Smooth muscle cell (in vitro differentiated cells): ENCODE data around the gene LRRN2. TPM values are rescaled to one million over a fixed set of nuclear protein-coding genes. Genes with fewer than 3 reads are reported as not detected.
A peak's percentile ranks its signal among the peaks of the same experiment; 100 is the strongest.

ENCODE experiments used
- DNase-seq: peaks from one replicate; lab custom pipeline; 2025; ENCODE audit not compliant: unreplicated experiment; lab: John Stamatoyannopoulos, UW
- H2AFZ ChIP-seq: fragments of 200-600 bp; sonication (generic); 2 replicates; pipeline ENCODE4 v1.6.0; 2016; ENCODE audit warnings: antibody characterized with exemption, low read depth, mild to moderate bottlenecking
- H3F3A ChIP-seq: fragments of 200-600 bp; sonication (generic); 2 replicates; pipeline ENCODE4 v1.6.0; 2017; ENCODE audit warnings: antibody characterized with exemption, low read depth
- H3K27ac ChIP-seq: fragments of 200-600 bp; sonication (generic); 2 replicates; pipeline ENCODE4 v1.5.1; 2016; ENCODE audit warnings: low read depth, mild to moderate bottlenecking
- H3K27me3 ChIP-seq: fragments of 200-600 bp; sonication (generic); 2 replicates; pipeline ENCODE4 v1.6.1; 2016; ENCODE audit warnings: low read depth, mild to moderate bottlenecking
- H3K36me3 ChIP-seq: fragments of 200-600 bp; sonication (generic); 2 replicates; pipeline ENCODE4 v1.5.1; 2016; ENCODE audit warnings: low read depth
- H3K4me1 ChIP-seq: fragments of 200-600 bp; sonication (generic); 2 replicates; pipeline ENCODE4 v1.5.1; 2016; ENCODE audit warnings: low read depth
- H3K4me2 ChIP-seq: fragments of 200-600 bp; sonication (generic); 2 replicates; pipeline ENCODE4 v1.6.0; 2016; ENCODE audit warnings: mild to moderate bottlenecking
- H3K4me3 ChIP-seq: fragments of 200-600 bp; sonication (generic); 2 replicates; pipeline ENCODE4 v1.5.1; 2016; ENCODE audit warnings: mild to moderate bottlenecking
- H3K79me2 ChIP-seq: fragments of 200-600 bp; sonication (generic); 2 replicates; pipeline ENCODE4 v1.6.0; 2016; ENCODE audit warnings: low read depth, mild to moderate bottlenecking
- H3K9ac ChIP-seq: fragments of 200-600 bp; sonication (generic); 2 replicates; pipeline ENCODE4 v1.6.0; 2016; ENCODE audit warnings: low read depth
- H3K9me3 ChIP-seq: fragments of 200-600 bp; sonication (generic); replicated peaks from 2 replicates; pipeline ENCODE4 v1.5.1; 2016; ENCODE audit warnings: low read depth
- H4K20me1 ChIP-seq: fragments of 200-600 bp; sonication (generic); 2 replicates; pipeline ENCODE4 v1.6.0; 2016; ENCODE audit warnings: low read depth
- CTCF ChIP-seq: fragments of 200-600 bp; sonication (generic); IDR thresholded peaks from 2 replicates; pipeline ENCODE4 v1.5.1; 2017; ENCODE audit warnings: borderline replicate concordance, mild to moderate bottlenecking, antibody characterized with exemption; ENCODE audit not compliant: insufficient read depth, poor library complexity, severe bottlenecking
- WGBS: methylation state at CpG from one replicate; pipeline ENCODE4 v1.1.7; 2016; ENCODE audit warnings: low lambda C conversion rate; 5-methylcytosine and 5-hydroxymethylcytosine counted together
- polyA plus RNA-seq: library from polyadenylated mRNA; unstranded; fragments of >200 nt; fragmentation: Nextera tagmentation; extraction: Ambion mirVana; gene quantifications from 2 replicates; pipeline ENCODE4 v1.2.1, GENCODE V29; 2016
- total RNA-seq: library from RNA; depleted of rRNA; stranded (reverse); fragments of >200 nt; gene quantifications from 2 replicates; pipeline ENCODE4 v1.2.3, GENCODE V29; 2014

LRRN2 gene
- total and polyA plus RNA-seq, 2 experiments from 2014 or later: 1.3 to 2.4 TPM

DNA sequence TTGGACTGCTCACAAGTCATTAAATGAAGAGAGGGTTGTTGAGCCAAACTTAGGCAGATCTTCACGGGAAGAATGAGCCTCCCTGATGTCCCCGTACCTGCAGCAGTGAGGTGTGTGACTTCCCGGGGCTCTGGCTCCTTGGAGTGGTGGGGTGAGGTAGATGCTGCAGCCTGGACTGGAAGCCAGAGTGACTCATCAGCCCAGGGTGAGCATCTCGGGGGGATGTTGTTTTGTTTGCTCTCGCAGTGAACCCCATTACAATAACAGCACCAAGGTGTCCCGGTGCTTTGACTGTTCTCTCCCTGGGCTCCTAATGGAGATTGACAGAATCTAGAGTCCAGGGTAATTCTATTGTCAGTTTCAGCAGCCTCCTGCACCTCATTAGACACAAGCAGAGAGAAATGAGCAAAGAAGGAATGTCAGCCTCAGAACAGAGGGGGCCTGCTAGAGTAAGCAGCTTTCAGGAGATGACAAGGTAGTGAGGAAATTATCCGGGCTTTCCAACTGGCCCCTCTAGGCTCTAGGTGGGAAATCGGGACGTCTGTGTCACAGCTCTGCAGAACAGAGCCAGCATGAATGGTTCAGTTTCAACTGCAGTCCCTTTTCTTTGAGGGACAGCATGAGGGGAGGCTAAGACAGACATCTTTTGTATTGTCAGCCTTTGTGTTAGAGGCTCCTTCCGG, 36.0 kb upstream of the LRRN2 start:
- TF ChIP-seq CTCF: no peak
- Histone ChIP-seq H3K27ac (no peak overlapping the region), H2AFZ (no peak overlapping the region), H3K27me3 (no peaks in the 10 kb centered on the region), H3K4me2 (no peak overlapping the region), H3K79me2 (no peaks in the 10 kb centered on the region), H3F3A (no peaks in the 10 kb centered on the region), H4K20me1 (no peaks in the 10 kb centered on the region), H3K9me3 (no peaks in the 10 kb centered on the region), H3K9ac (no peak overlapping the region), H3K36me3 (no peaks in the 10 kb centered on the region), H3K4me3 (no peak overlapping the region), H3K4me1 (peaks cover 10% of the 10 kb centered on the region)
- WGBS: 74% methylated on average over 10 of the region's 10 CpGs
- DNase-seq: no peak

DNA sequence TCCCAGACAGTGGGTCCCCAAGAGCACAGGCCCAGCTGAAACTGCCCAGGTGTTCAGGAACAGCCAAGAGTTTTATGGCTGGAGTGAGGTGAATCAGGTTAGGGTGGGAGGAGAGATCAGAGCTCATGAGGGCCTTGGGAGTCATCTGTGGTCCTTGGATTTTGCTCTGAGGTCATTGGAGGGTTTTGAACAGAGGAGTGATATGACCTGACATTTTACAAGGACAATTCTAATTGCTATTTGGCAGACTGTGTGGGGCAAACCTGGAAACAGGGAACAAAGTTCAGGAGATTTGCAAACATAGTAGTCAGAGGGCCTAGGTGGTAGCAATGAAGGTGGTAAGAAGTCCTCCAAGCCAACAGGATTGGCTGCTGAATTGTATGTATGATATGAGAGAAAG, 31.1 kb upstream of the LRRN2 start:
- no peak overlapping the region for H3K4me3 ChIP-seq
- DNase-seq: no peak
- no peak overlapping the region for H3K9ac ChIP-seq
- H2AFZ ChIP-seq: no peak overlapping the region
- H3K36me3 ChIP-seq: no peaks in the 10 kb centered on the region
- no peaks in the 10 kb centered on the region for H3K79me2 ChIP-seq
- no peaks in the 10 kb centered on the region for H4K20me1 ChIP-seq
- TF ChIP-seq CTCF: no peak
- H3K27me3 ChIP-seq: peaks cover 30% of the 10 kb centered on the region
- H3F3A ChIP-seq: no peaks in the 10 kb centered on the region
- no peak overlapping the region for H3K4me2 ChIP-seq
- peaks cover 19% of the 10 kb centered on the region for H3K4me1 ChIP-seq
- no peaks in the 10 kb centered on the region for H3K9me3 ChIP-seq
- no peak overlapping the region for H3K27ac ChIP-seq

GRCh38 chr1:204714861-204715511, 29.4 kb upstream of the LRRN2 start:
- Histone ChIP-seq H2AFZ (peak overlapping the region; percentile 28), H3K36me3 (no peaks in the 10 kb centered on the region), H3K9ac (no peak overlapping the region), H4K20me1 (no peaks in the 10 kb centered on the region), H3K4me2 (no peak overlapping the region), H3K9me3 (no peaks in the 10 kb centered on the region), H3K4me3 (no peak overlapping the region), H3K27me3 (peaks cover 47% of the 10 kb centered on the region), H3K79me2 (no peaks in the 10 kb centered on the region), H3K27ac (no peak overlapping the region), H3K4me1 (peaks cover 17% of the 10 kb centered on the region), H3F3A (no peaks in the 10 kb centered on the region)
- no peak for TF ChIP-seq CTCF
- DNase-seq: no peak
- WGBS: 41% methylated on average over 12 of the region's 12 CpGs
